Measurements from ENCODE around the gene CIROP. TPM values are rescaled to one million over a fixed set of nuclear protein-coding genes. Genes with fewer than 3 reads are reported as not detected.

CIROP gene
- total and polyA plus RNA-seq, 9 of the 15 experiments (the other 6 are each of a cell fraction or from before 2014, with no cell fraction given): not detected

DNA sequence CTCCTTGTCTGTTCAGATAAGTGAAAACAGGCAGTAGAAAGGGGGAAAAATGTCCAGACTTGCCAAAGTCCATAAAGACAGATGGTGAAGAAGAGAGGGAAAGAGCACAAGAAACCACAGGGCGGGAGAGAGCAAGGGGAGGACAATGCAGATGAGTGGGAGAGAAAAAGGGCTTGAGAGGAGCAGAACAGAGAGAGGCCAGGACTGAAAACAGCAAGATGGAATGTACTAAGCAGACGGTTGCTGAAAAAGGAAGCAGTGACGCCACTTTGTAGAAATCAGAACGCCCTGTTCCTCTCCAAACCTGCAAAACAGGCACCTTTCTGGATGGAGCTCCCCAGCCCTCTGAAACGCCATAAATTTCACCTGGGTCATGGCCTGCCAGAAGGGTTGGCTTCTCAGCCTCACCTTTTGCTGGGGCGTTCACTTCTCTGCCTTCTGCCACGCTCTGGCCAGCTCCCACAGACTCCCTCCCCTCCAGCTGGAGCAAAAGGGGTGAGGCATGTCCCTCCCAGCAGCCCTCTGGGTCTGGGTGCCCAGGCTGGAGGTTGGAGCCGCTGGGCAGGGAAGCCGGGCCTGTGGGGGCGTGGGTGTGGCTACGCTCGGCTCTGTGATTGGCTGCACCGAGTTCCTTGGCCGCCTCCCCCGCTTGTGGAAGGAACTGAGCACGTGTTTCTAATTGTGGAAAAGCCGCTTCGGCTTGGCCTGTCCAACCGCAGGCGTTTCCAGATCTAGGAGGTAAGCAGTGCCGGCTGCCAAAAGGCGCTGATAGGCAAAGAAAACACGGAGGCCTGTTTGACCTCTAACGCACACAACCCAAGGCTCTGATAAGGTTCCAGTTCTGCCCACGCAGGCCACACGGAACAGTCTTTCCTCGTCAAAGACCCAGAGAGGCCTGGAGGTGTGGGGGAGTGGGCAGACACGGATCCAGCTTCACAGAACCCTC is 49.3 kb upstream of the CIROP start:
- Histone ChIP-seq H3K27ac (ENCODE audit: extremely low read depth, low read depth, low read length) (peak overlapping the region; percentile 69), H3K9ac (ENCODE audit: insufficient read depth in 1 of 2, low read depth in 2 of 2, low read length in 2 of 2) (peak overlapping the region; percentile 69 to 71), H3K4me2 (ENCODE audit: insufficient read depth, low read length) (peak overlapping the region; percentile 85), H4K20me1 (replicated peaks; ENCODE audit: control insufficient read depth, insufficient read depth, low read length) (no peaks in the 10 kb centered on the region), H3K27me3 (ENCODE audit: control insufficient read depth in 2 of 2, insufficient read depth in 2 of 2, low read length in 2 of 2) (no peaks in the 10 kb centered on the region), H3K9me1 (ENCODE audit: control insufficient read depth, insufficient read depth, low read length) (no peaks in the 10 kb centered on the region), H3K4me1 (replicated peaks in 1 of 2; ENCODE audit: control insufficient read depth in 2 of 2, insufficient read depth in 2 of 2, low read length in 2 of 2) (peaks cover 35 to 43% of the 10 kb centered on the region in 2 experiments), H3K79me2 (ENCODE audit: control insufficient read depth, insufficient read depth, low read length) (peaks cover 5% of the 10 kb centered on the region; the same call in 2 of the 3 replicates), H3K36me3 (ENCODE audit: control insufficient read depth, insufficient read depth, low read length) (no peaks in the 10 kb centered on the region), H3K9me3 (replicated peaks; ENCODE audit: control insufficient read depth, insufficient read depth, low read depth, low read length) (no peaks in the 10 kb centered on the region), H3K4me3 (peak overlapping the region; percentile 22), H2AFZ (ENCODE audit: low read depth, low read length) (peak overlapping the region; percentile 87)
- DNase-seq (ENCODE audit: extremely low read depth in 1 of 4, low spot score in 3 of 4) (peak; percentile 90 to 98 (median 95)), FAIRE-seq (peak; percentile 86), ATAC-seq (peak; percentile 87)
- in situ Hi-C loops (cut with MboI): no loop called here
- ChIA-PET CTCF (ENCODE audit: low intra/inter-chr PET ratio) (interaction anchor here (0.9 kb wide), 1 partner anchor 34 kb away, joined by 3 read pairs; no protein-coding TSS in a partner anchor), POLR2A (interaction anchor here (1.5 kb wide), 1 partner anchor 20 kb away, joined by 4 read pairs; no protein-coding TSS in a partner anchor)
- TSS peak; percentile 79 for BruUV-seq (replicated peaks)
- intact Hi-C loops (cut with micrococcal nuclease): no loop called here
- WGBS (ENCODE audit: insufficient coverage, low coverage, missing lambda C conversion rate): 5% methylated on average over 15 of the region's 28 CpGs
- TF ChIP-seq ZFP1 (CRISPR knock-in tag; IDR thresholded peaks at IDR 0.05): no peak
- TF ChIP-seq E2F8 (IDR thresholded peaks at IDR 0.05; ENCODE audit: low read depth, partially characterized antibody): no peak
- no peak for TF ChIP-seq ETV1 (tag; conservative IDR thresholded peaks at IDR 0.05; ENCODE audit: low read depth)
- TF ChIP-seq ETS1 (conservative IDR thresholded peaks at IDR 0.05; ENCODE audit: control insufficient read depth, low read depth, low read length): no peak
- TF ChIP-seq TEAD1 (CRISPR knock-in tag; IDR thresholded peaks at IDR 0.05): peak in 1 of 2 experiments; percentile 13; a peak in 1 of 4 replicates
- TF ChIP-seq FIP1L1 (IDR thresholded peaks at IDR 0.05; ENCODE audit: low read depth, low read length, poor library complexity, severe bottlenecking): no peak
- TF ChIP-seq RBM22 (IDR thresholded peaks at IDR 0.05; ENCODE audit: low read depth, low read length, poor library complexity, severe bottlenecking): no peak
- TF ChIP-seq HDGF (IDR thresholded peaks at IDR 0.05): no peak
- no peak for TF ChIP-seq ZBTB17 (CRISPR knock-in tag; IDR thresholded peaks at IDR 0.05)
- no peak for TF ChIP-seq RBM17 (IDR thresholded peaks at IDR 0.05; ENCODE audit: borderline replicate concordance, low read depth, low read length)
- TF ChIP-seq HOXB6 (CRISPR knock-in tag; IDR thresholded peaks at IDR 0.05; ENCODE audit: borderline replicate concordance): no peak
- TF ChIP-seq, protein P1, sequence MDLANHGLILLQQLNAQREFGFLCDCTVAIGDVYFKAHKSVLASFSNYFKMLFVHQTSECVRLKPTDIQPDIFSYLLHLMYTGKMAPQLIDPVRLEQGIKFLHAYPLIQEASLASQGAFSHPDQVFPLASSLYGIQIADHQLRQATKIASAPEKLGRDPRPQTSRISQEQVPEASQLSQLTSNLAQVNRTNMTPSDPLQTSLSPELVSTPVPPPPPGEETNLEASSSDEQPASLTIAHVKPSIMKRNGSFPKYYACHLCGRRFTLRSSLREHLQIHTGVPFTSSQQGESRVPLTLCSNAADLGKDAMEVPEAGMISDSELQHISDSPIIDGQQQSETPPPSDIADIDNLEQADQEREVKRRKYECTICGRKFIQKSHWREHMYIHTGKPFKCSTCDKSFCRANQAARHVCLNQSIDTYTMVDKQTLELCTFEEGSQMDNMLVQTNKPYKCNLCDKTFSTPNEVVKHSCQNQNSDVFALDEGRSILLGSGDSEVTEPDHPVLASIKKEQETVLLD (IDR thresholded peaks at IDR 0.05): peak; percentile 72; the same call in 1 of the 2 replicates
- TF ChIP-seq TEAD2 (tag; IDR thresholded peaks at IDR 0.05): no peak
- no peak for TF ChIP-seq ZBED1 (IDR thresholded peaks at IDR 0.05)
- TF ChIP-seq SAP30 (IDR thresholded peaks at IDR 0.05; ENCODE audit: borderline replicate concordance, insufficient read depth, low read depth, low read length, poor library complexity, severe bottlenecking): no peak

Measured in K562 (cell line).